ENCODE measurements around the gene TKTL1. TPM values are rescaled to one million over a fixed set of nuclear protein-coding genes. Genes with fewer than 3 reads are reported as not detected.
A peak's percentile ranks its signal among the peaks of the same experiment; 100 is the strongest.
"Not testable (repeated sequence)": the region's sequence is repeated elsewhere in the genome, so short reads cannot be mapped to it uniquely, and the experiment has no call there.

TKTL1 gene
- total RNA-seq, 2 experiments from 2014 or later: 0.06 to 0.78 TPM

DNA sequence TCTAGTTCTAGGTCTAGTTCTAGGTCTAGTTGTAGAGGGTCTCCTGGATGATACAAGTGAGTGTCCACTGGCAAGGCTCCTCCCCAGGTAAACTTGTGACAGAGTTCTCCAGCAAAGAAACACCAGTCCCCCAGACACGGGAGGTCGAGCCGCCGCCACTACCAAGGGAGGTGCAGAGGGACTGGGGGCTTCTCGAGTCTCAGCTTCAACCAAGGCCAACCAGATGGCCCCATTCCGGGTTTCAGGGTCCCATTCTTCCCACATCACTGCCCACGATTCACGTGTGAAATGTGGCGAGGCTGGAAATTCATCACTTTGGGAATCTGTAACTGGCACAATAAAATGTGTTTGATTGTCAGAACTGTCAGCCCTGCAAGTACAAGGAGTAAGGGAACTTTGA lies 37.5 kb downstream of the TKTL1 start:
- POLR2A ChIA-PET: interaction anchor here (0.6 kb wide), 1 partner anchor 354 kb away, joined by 3 read pairs; no protein-coding TSS in a partner anchor
- Histone ChIP-seq H3K9me3 (ENCODE audit: low read length) (no peaks in the 10 kb centered on the region), H3K27ac (ENCODE audit: low read depth, low read length, poor library complexity, severe bottlenecking) (peak overlapping the region; percentile 75), H3K9me2 (ENCODE audit: insufficient read depth, low read length) (no peaks in the 10 kb centered on the region), H3K4me3 (ENCODE audit: low read depth, low read length, poor library complexity, severe bottlenecking) (peak overlapping the region; percentile 22), H3K36me3 (ENCODE audit: insufficient read depth, low read length) (no peaks in the 10 kb centered on the region), H3K4me1 (ENCODE audit: insufficient read depth, low read length, poor library complexity, severe bottlenecking) (peaks cover 52% of the 10 kb centered on the region), H3K4me2 (ENCODE audit: low read length) (peak overlapping the region; percentile 52), H4K20me1 (ENCODE audit: insufficient read depth, low read length) (no peaks in the 10 kb centered on the region), H3K79me2 (ENCODE audit: insufficient read depth, low read depth, low read length) (no peaks in the 10 kb centered on the region), H2AFZ (ENCODE audit: low read length) (no peak overlapping the region; the same call in 1 of the 2 replicates)
- no peak for DNase-seq (ENCODE audit: low spot score)
- BruUV-seq (replicated peaks): no TSS peak
- no peak for TF ChIP-seq EZH2phosphoT487 (IDR thresholded peaks at IDR 0.05; ENCODE audit: borderline replicate concordance, low read depth, low read length)
- TF ChIP-seq, protein P1, sequence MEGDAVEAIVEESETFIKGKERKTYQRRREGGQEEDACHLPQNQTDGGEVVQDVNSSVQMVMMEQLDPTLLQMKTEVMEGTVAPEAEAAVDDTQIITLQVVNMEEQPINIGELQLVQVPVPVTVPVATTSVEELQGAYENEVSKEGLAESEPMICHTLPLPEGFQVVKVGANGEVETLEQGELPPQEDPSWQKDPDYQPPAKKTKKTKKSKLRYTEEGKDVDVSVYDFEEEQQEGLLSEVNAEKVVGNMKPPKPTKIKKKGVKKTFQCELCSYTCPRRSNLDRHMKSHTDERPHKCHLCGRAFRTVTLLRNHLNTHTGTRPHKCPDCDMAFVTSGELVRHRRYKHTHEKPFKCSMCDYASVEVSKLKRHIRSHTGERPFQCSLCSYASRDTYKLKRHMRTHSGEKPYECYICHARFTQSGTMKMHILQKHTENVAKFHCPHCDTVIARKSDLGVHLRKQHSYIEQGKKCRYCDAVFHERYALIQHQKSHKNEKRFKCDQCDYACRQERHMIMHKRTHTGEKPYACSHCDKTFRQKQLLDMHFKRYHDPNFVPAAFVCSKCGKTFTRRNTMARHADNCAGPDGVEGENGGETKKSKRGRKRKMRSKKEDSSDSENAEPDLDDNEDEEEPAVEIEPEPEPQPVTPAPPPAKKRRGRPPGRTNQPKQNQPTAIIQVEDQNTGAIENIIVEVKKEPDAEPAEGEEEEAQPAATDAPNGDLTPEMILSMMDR (conservative IDR thresholded peaks at IDR 0.05; ENCODE audit: low read length): no peak
- intact Hi-C loops (cut with micrococcal nuclease; ENCODE audit: unreplicated experiment): no loop called here
- CTCF ChIA-PET (ENCODE audit: unreplicated experiment): no interaction called here

DNA sequence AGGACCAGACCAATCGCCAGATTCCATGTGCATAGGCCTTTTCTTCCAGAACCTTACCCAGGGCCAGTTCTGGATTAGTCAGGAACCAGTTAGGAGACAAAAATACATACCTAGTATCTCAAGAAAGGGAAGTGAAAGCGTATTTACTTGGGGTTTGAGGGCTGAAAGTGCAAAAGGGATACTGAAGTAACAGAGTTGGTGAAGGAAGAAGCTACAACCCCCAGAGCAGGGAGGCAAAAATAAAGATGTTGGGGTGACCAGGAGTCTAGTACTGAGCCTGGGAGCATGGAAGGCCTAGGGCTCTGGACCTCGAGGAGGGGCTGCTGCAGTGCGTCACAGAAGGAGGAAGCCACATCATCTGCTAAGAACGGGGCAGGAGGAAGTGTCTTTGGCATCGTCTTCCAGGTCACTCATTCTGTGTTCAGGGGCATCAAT lies 38.3 kb downstream of the TKTL1 start:
- H3K4me2 ChIP-seq (ENCODE audit: low read length): peak overlapping the region; percentile 52
- H3K36me3 ChIP-seq (ENCODE audit: insufficient read depth, low read length): no peaks in the 10 kb centered on the region
- peaks cover 52% of the 10 kb centered on the region for H3K4me1 ChIP-seq (ENCODE audit: insufficient read depth, low read length, poor library complexity, severe bottlenecking)
- POLR2A ChIA-PET: interaction anchor here (0.6 to 0.7 kb wide), 2 partner anchors 11 to 215 kb away, joined by 3 to 5 read pairs; no protein-coding TSS in a partner anchor
- DNase-seq (ENCODE audit: low spot score): peak; percentile 74
- TF ChIP-seq, protein P1 (conservative IDR thresholded peaks at IDR 0.05; ENCODE audit: low read length): no peak
- TF ChIP-seq EZH2phosphoT487 (IDR thresholded peaks at IDR 0.05; ENCODE audit: borderline replicate concordance, low read depth, low read length): no peak
- peak overlapping the region; percentile 41; the same call in 1 of the 2 replicates for H2AFZ ChIP-seq (ENCODE audit: low read length)
- peak overlapping the region; percentile 75 for H3K27ac ChIP-seq (ENCODE audit: low read depth, low read length, poor library complexity, severe bottlenecking)
- no peaks in the 10 kb centered on the region for H3K9me2 ChIP-seq (ENCODE audit: insufficient read depth, low read length)
- peak overlapping the region; percentile 22 for H3K4me3 ChIP-seq (ENCODE audit: low read depth, low read length, poor library complexity, severe bottlenecking)
- no peaks in the 10 kb centered on the region for H3K79me2 ChIP-seq (ENCODE audit: insufficient read depth, low read depth, low read length)
- H4K20me1 ChIP-seq (ENCODE audit: insufficient read depth, low read length): no peaks in the 10 kb centered on the region
- H3K9me3 ChIP-seq (ENCODE audit: low read length): no peaks in the 10 kb centered on the region
- intact Hi-C loops (cut with micrococcal nuclease; ENCODE audit: unreplicated experiment): no loop called here
- CTCF ChIA-PET (ENCODE audit: unreplicated experiment): interaction anchor here (0.6 kb wide), 1 partner anchor 12 kb away, joined by 3 read pairs; no protein-coding TSS in a partner anchor
- BruUV-seq (replicated peaks): no TSS peak

DNA sequence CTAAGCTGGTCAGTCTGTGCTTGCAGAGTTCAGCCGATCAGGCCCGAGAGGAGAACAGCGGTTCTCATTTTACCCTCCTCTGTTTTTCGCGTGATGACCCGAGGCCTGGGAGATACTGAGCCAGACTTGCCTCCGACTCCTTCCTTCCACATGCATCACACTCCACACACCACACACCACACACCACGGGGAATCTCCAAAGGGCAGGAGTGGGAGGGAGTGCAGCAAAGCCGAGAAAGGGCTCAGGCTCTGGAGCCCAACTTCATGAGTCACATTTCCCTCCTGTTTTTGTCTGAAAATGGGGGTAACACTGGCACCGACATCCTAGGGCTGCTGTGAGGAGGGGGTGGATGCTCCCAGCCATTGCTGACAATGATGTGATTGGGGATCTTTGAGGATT lies 38.9 kb downstream of the TKTL1 start:
- Histone ChIP-seq H3K9me2 (ENCODE audit: insufficient read depth, low read length) (no peaks in the 10 kb centered on the region), H3K79me2 (ENCODE audit: insufficient read depth, low read depth, low read length) (no peaks in the 10 kb centered on the region), H3K36me3 (ENCODE audit: insufficient read depth, low read length) (no peaks in the 10 kb centered on the region), H4K20me1 (ENCODE audit: insufficient read depth, low read length) (no peaks in the 10 kb centered on the region), H3K4me2 (ENCODE audit: low read length) (peak overlapping the region; percentile 52), H3K9me3 (ENCODE audit: low read length) (no peaks in the 10 kb centered on the region), H3K27ac (ENCODE audit: low read depth, low read length, poor library complexity, severe bottlenecking) (peak overlapping the region; percentile 75), H3K4me1 (ENCODE audit: insufficient read depth, low read length, poor library complexity, severe bottlenecking) (peaks cover 48% of the 10 kb centered on the region), H2AFZ (ENCODE audit: low read length) (peak overlapping the region; percentile 41; the same call in 1 of the 2 replicates), H3K4me3 (ENCODE audit: low read depth, low read length, poor library complexity, severe bottlenecking) (peak overlapping the region; percentile 22)
- no TSS peak for BruUV-seq (replicated peaks)
- POLR2A ChIA-PET: interaction anchor here (0.6 to 0.7 kb wide), 2 partner anchors 12 to 214 kb away, joined by 3 to 5 read pairs; no protein-coding TSS in a partner anchor
- intact Hi-C loops (cut with micrococcal nuclease; ENCODE audit: unreplicated experiment): no loop called here
- CTCF ChIA-PET (ENCODE audit: unreplicated experiment): no interaction called here
- TF ChIP-seq, protein P1 (conservative IDR thresholded peaks at IDR 0.05; ENCODE audit: low read length): no peak
- no peak for TF ChIP-seq EZH2phosphoT487 (IDR thresholded peaks at IDR 0.05; ENCODE audit: borderline replicate concordance, low read depth, low read length)
- DNase-seq (ENCODE audit: low spot score): no peak

DNA sequence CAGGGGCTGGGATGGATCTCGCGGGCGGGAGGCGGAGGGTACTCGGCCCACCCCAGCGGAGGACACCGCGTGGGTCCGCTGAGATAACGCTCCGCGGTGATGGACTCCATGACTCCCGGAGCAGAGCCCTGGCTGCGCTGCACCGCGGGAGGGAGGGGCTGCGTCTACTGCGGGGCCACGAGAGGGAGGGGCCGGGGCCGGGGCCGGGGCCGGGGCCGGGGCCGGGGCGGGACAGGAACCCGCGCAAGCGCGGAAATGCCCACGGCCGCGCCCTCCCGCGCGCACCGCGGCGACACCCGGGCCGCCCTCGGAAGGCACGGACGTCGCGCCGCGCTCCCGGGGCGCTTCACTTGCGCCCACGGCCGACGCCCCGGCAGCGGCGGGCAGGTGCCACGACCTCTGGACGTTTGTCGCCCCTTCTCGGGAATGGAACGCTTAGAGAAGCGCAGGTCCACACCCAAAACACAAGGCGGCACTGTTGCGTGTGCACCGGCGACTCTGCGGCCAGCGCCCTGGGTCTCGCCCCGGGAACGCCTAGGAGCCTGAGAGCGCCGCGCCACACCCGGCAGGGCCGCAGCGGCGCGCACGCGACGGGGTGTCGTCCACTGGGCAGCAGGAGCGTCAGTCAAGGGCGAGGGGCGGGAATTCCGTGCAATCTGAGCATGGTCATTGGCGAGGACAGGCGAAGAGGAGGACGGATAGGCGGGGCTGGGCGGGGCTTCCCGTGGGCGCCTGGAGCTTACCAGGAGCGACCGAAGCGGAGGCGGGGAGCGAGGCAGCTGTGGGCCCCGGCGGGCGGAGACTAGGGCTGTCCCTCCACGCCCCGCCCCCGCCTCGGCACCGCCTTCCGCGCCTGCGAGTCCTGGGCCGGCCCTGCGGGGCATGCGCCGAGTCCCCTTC lies 46.1 kb downstream of the TKTL1 start:
- CTCF ChIA-PET (ENCODE audit: unreplicated experiment); DNase-seq (ENCODE audit: low spot score); H3K27ac ChIP-seq (ENCODE audit: low read depth, low read length, poor library complexity, severe bottlenecking); H3K4me2 ChIP-seq (ENCODE audit: low read length); POLR2A ChIA-PET; intact Hi-C loops (cut with micrococcal nuclease; ENCODE audit: unreplicated experiment); H3K9me3 ChIP-seq (ENCODE audit: low read length); BruUV-seq (replicated peaks); H3K9me2 ChIP-seq (ENCODE audit: insufficient read depth, low read length); H3K36me3 ChIP-seq (ENCODE audit: insufficient read depth, low read length); H3K79me2 ChIP-seq (ENCODE audit: insufficient read depth, low read depth, low read length); H4K20me1 ChIP-seq (ENCODE audit: insufficient read depth, low read length); H2AFZ ChIP-seq (ENCODE audit: low read length); H3K4me1 ChIP-seq (ENCODE audit: insufficient read depth, low read length, poor library complexity, severe bottlenecking); H3K4me3 ChIP-seq (ENCODE audit: low read depth, low read length, poor library complexity, severe bottlenecking): not testable (repeated sequence)
